Measurements from ENCODE around the gene FXYD7. TPM values are rescaled to one million over a fixed set of nuclear protein-coding genes. Genes with fewer than 3 reads are reported as not detected.
A peak's percentile ranks its signal among the peaks of the same experiment; 100 is the strongest.

FXYD7 gene
- total and polyA plus RNA-seq, 2 of the 13 experiments (the other 11 are each of a cell fraction or from before 2014, with no cell fraction given): 0.55 TPM; not detected in 1

- TF ChIP-seq ZNF850 (CRISPR knock-in tag; conservative IDR thresholded peaks at IDR 0.05): no peak
- TF ChIP-seq ZNF10 (CRISPR knock-in tag; IDR thresholded peaks at IDR 0.05; ENCODE audit: borderline replicate concordance, low read depth): no peak
- TF ChIP-seq GABPB1 (CRISPR knock-in tag; IDR thresholded peaks at IDR 0.05): no peak
- no peak for TF ChIP-seq ZNF709 (CRISPR knock-in tag; IDR thresholded peaks at IDR 0.05)
- TF ChIP-seq, protein P1, sequence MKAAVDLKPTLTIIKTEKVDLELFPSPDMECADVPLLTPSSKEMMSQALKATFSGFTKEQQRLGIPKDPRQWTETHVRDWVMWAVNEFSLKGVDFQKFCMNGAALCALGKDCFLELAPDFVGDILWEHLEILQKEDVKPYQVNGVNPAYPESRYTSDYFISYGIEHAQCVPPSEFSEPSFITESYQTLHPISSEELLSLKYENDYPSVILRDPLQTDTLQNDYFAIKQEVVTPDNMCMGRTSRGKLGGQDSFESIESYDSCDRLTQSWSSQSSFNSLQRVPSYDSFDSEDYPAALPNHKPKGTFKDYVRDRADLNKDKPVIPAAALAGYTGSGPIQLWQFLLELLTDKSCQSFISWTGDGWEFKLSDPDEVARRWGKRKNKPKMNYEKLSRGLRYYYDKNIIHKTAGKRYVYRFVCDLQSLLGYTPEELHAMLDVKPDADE (CRISPR knock-in tag; IDR thresholded peaks at IDR 0.05): no peak
- no peak for TF ChIP-seq ZFP62 (CRISPR knock-in tag; IDR thresholded peaks at IDR 0.05)
- TF ChIP-seq ZNF619 (CRISPR knock-in tag; IDR thresholded peaks at IDR 0.05): no peak
- TF ChIP-seq JDP2 (CRISPR knock-in tag; IDR thresholded peaks at IDR 0.05; ENCODE audit: borderline replicate concordance): no peak
- no peak for TF ChIP-seq POLR2AphosphoS5 (IDR thresholded peaks at IDR 0.05; ENCODE audit: low read depth, low read length)
- no peak for TF ChIP-seq ZNF878 (CRISPR knock-in tag; IDR thresholded peaks at IDR 0.05)
- TF ChIP-seq SKI (IDR thresholded peaks at IDR 0.05; ENCODE audit: partially characterized antibody): peak; percentile 95
- TF ChIP-seq HMG20B (CRISPR knock-in tag; conservative IDR thresholded peaks at IDR 0.05): no peak
- no peak for TF ChIP-seq EZH2 (conservative IDR thresholded peaks at IDR 0.05; ENCODE audit: low read depth, low read length)
- peak; percentile 39; the same call in 1 of the 2 replicates for TF ChIP-seq HOXA3 (CRISPR knock-in tag; IDR thresholded peaks at IDR 0.05)
- TF ChIP-seq LBX2 (CRISPR knock-in tag; IDR thresholded peaks at IDR 0.05; ENCODE audit: borderline replicate concordance): no peak
- no peak for TF ChIP-seq DR1 (CRISPR knock-in tag; IDR thresholded peaks at IDR 0.05)
- no peak for TF ChIP-seq PHF5A (CRISPR knock-in tag; IDR thresholded peaks at IDR 0.05; ENCODE audit: low read depth, unreplicated experiment)
- no peak for TF ChIP-seq GLI4 (CRISPR knock-in tag; IDR thresholded peaks at IDR 0.05; ENCODE audit: borderline replicate concordance)
- no peak for TF ChIP-seq ARNT2 (CRISPR knock-in tag; IDR thresholded peaks at IDR 0.05; ENCODE audit: low read depth)
- TF ChIP-seq, protein P2, sequence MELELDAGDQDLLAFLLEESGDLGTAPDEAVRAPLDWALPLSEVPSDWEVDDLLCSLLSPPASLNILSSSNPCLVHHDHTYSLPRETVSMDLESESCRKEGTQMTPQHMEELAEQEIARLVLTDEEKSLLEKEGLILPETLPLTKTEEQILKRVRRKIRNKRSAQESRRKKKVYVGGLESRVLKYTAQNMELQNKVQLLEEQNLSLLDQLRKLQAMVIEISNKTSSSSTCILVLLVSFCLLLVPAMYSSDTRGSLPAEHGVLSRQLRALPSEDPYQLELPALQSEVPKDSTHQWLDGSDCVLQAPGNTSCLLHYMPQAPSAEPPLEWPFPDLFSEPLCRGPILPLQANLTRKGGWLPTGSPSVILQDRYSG (CRISPR knock-in tag; IDR thresholded peaks at IDR 0.05): no peak
- no peak for TF ChIP-seq ZNF761 (CRISPR knock-in tag; conservative IDR thresholded peaks at IDR 0.05)
- no peak for TF ChIP-seq ZNF775 (CRISPR knock-in tag; IDR thresholded peaks at IDR 0.05; ENCODE audit: borderline replicate concordance)
- no peak for TF ChIP-seq ZNF33A (CRISPR knock-in tag; IDR thresholded peaks at IDR 0.05; ENCODE audit: borderline replicate concordance)
- peak; percentile 84 for TF ChIP-seq SAP130 (CRISPR knock-in tag; IDR thresholded peaks at IDR 0.05; ENCODE audit: low read depth)
- TF ChIP-seq, protein P3, sequence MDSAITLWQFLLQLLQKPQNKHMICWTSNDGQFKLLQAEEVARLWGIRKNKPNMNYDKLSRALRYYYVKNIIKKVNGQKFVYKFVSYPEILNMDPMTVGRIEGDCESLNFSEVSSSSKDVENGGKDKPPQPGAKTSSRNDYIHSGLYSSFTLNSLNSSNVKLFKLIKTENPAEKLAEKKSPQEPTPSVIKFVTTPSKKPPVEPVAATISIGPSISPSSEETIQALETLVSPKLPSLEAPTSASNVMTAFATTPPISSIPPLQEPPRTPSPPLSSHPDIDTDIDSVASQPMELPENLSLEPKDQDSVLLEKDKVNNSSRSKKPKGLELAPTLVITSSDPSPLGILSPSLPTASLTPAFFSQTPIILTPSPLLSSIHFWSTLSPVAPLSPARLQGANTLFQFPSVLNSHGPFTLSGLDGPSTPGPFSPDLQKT (CRISPR knock-in tag; IDR thresholded peaks at IDR 0.05; ENCODE audit: borderline replicate concordance): no peak
- TF ChIP-seq DNMT1 (CRISPR knock-in tag; IDR thresholded peaks at IDR 0.05): no peak
- no peak for TF ChIP-seq ZNF567 (CRISPR knock-in tag; IDR thresholded peaks at IDR 0.05; ENCODE audit: borderline replicate concordance)
- peak; percentile 76 for TF ChIP-seq MED1 (CRISPR knock-in tag; IDR thresholded peaks at IDR 0.05)
- TF ChIP-seq, protein P4, sequence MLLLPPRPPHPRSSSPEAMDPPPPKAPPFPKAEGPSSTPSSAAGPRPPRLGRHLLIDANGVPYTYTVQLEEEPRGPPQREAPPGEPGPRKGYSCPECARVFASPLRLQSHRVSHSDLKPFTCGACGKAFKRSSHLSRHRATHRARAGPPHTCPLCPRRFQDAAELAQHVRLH (CRISPR knock-in tag; IDR thresholded peaks at IDR 0.05; ENCODE audit: borderline replicate concordance, low read depth): no peak
These were observed 5.9 kb upstream of the FXYD7 start (continued) for GRCh38 chr19:35136977-35137702.

All from HepG2 (cell line).